H1 (cell line): Measurements from ENCODE around the gene PITPNM1. TPM values are rescaled to one million over a fixed set of nuclear protein-coding genes. Genes with fewer than 3 reads are reported as not detected.

Experiments used
- CTCF ChIA-PET: fragments of 300-600 bp; sonication (Branson Sonifier 250); formaldehyde crosslinking; loops from one replicate; lab custom pipeline; 2021; ENCODE audit not compliant: partially characterized antibody; lab: Charles Lee
- POLR2A ChIA-PET: fragments of 300-600 bp; sonication (Branson Sonifier 250); formaldehyde crosslinking; loops from one replicate; lab custom pipeline; 2021; ENCODE audit warnings: inconsistent platforms; ENCODE audit not compliant: partially characterized antibody; lab: Charles Lee
- DNase-seq, 2 experiments: peaks; one replicate each; pipeline versions ENCODE4 v3.0.0 to v3.0.0-alpha.2; 2010 to 2022; ENCODE audit warnings: low spot score in 2 of 2, low read depth in 1 of 2, mixed read lengths in 1 of 2
- FAIRE-seq: peaks from 2 replicates; lab custom pipeline; 2011; peaks lifted over from hg19 to GRCh38; lab: Jason Lieb, UNC
- H2AFZ ChIP-seq: 2 replicates; pipeline ENCODE4 v1.8.1; 2012; ENCODE audit warnings: low read length, inconsistent platforms
- H2AK5ac ChIP-seq: 2 replicates; pipeline ENCODE4 v1.6.1; 2013; ENCODE audit warnings: low read depth, low read length
- H2BK120ac ChIP-seq: replicated peaks from 2 replicates; pipeline ENCODE3; 2013; ENCODE audit warnings: low read depth, low read length, inconsistent platforms
- H2BK12ac ChIP-seq: 2 replicates; pipeline ENCODE4 v1.6.1; 2013; ENCODE audit warnings: low read depth, low read length
- H2BK15ac ChIP-seq: 2 replicates; pipeline ENCODE4 v1.6.1; 2013; ENCODE audit warnings: low read length
- H2BK20ac ChIP-seq: 2 replicates; pipeline ENCODE4 v1.6.1; 2013; ENCODE audit warnings: low read length
- H2BK5ac ChIP-seq: 2 replicates; pipeline ENCODE4 v1.6.1; 2013; ENCODE audit warnings: low read depth, low read length
- H3K14ac ChIP-seq: 2 replicates; pipeline ENCODE4 v1.6.1; 2013; ENCODE audit warnings: inconsistent platforms; ENCODE audit not compliant: insufficient read length
- H3K18ac ChIP-seq: 2 replicates; pipeline ENCODE4 v1.6.1; 2013; ENCODE audit warnings: low read length; ENCODE audit errors: extremely low read depth
- H3K23ac ChIP-seq: 2 replicates; pipeline ENCODE4 v1.6.1; 2013; ENCODE audit warnings: inconsistent platforms; ENCODE audit not compliant: insufficient read length
- H3K23me2 ChIP-seq: 2 replicates; pipeline ENCODE4 v1.6.1; 2013; ENCODE audit warnings: low read depth, low read length
- H3K27ac ChIP-seq: 2 replicates; pipeline ENCODE4 v1.6.1; 2011; ENCODE audit warnings: low read depth, low read length, inconsistent platforms
- H3K27me3 ChIP-seq, 4 experiments: replicated peaks in 1 of 4; 1 replicate in 1 of 4; 2 replicates in 3 of 4; pipeline versions ENCODE4 v1.6.1 to v1.8.1; 2011 to 2013; ENCODE audit warnings: low read length in 3 of 4, mild to moderate bottlenecking in 3 of 4, inconsistent platforms in 2 of 4, mixed read lengths in 2 of 4, moderate library complexity in 1 of 4; ENCODE audit not compliant: control insufficient read depth in 3 of 4, insufficient read depth in 3 of 4; ENCODE audit errors: extremely low read depth in 1 of 4
- H3K36me3 ChIP-seq, 4 experiments: 2 replicates each; pipeline versions ENCODE4 v1.6.1 to v1.8.1; 2011 to 2013; ENCODE audit warnings: mild to moderate bottlenecking in 4 of 4, low read length in 3 of 4, moderate library complexity in 2 of 4, control low read depth in 1 of 4, inconsistent platforms in 1 of 4; ENCODE audit not compliant: insufficient read depth in 4 of 4, control insufficient read depth in 2 of 4
- H3K4ac ChIP-seq: replicated peaks from 2 replicates; pipeline ENCODE3; 2013; ENCODE audit warnings: low read length, low read depth, mixed read lengths, inconsistent platforms; ENCODE audit not compliant: insufficient read length
- H3K4me1 ChIP-seq, 4 experiments: replicated peaks in 1 of 4; 1 replicate in 1 of 4; 2 replicates in 3 of 4; pipeline versions ENCODE4 v1.6.1 to v1.8.1; 2011 to 2013; ENCODE audit warnings: low read length in 3 of 4, inconsistent platforms in 2 of 4, mixed read lengths in 1 of 4; ENCODE audit not compliant: insufficient read depth in 4 of 4, control insufficient read depth in 3 of 4
- H3K4me2 ChIP-seq, 2 experiments: 2 replicates each; pipeline versions ENCODE4 v1.6.1 to v1.8.1; 2011 to 2013; ENCODE audit warnings: low read depth in 2 of 2, low read length in 2 of 2, control low read depth in 1 of 2, inconsistent platforms in 1 of 2, mild to moderate bottlenecking in 1 of 2; ENCODE audit not compliant: insufficient read depth in 1 of 2
- H3K4me3 ChIP-seq, 4 experiments: fragments of 200-600, 300-600 bp in 1 of 4; sonication (generic), shearing (Covaris generic), sonication (Bioruptor Twin) in 1 of 4; 2 replicates each; pipeline versions ENCODE4 v1.5.1 to v1.8.1; 2011 to 2016; ENCODE audit warnings: low read length in 4 of 4, low read depth in 3 of 4, control low read depth in 2 of 4, inconsistent platforms in 2 of 4, mild to moderate bottlenecking in 2 of 4, mixed read lengths in 1 of 4, moderate library complexity in 1 of 4; ENCODE audit not compliant: insufficient read depth in 2 of 4; ENCODE audit errors: extremely low read depth in 1 of 4
- H3K56ac ChIP-seq: replicated peaks from 2 replicates; pipeline ENCODE3; 2013; ENCODE audit warnings: low read depth, mild to moderate bottlenecking, mixed read lengths, low read length, inconsistent platforms; ENCODE audit not compliant: insufficient read length
- H3K79me1 ChIP-seq: 2 replicates; pipeline ENCODE4 v1.6.1; 2013; ENCODE audit warnings: low read depth, low read length, control low read depth
- H3K79me2 ChIP-seq, 2 experiments: 2 replicates each; pipeline versions ENCODE4 v1.6.1 to v1.8.1; 2012 to 2013; ENCODE audit warnings: low read length in 2 of 2, mild to moderate bottlenecking in 2 of 2, inconsistent platforms in 1 of 2; ENCODE audit not compliant: insufficient read depth in 2 of 2, control insufficient read depth in 1 of 2
- H3K9ac ChIP-seq, 4 experiments: replicated peaks in 1 of 4; 1 replicate in 1 of 4; 2 replicates in 3 of 4; pipeline versions ENCODE4 v1.6.1 to v1.8.1; 2011 to 2013; ENCODE audit warnings: low read depth in 3 of 4, low read length in 3 of 4, control low read depth in 2 of 4, mild to moderate bottlenecking in 2 of 4, moderate library complexity in 2 of 4, inconsistent platforms in 1 of 4; ENCODE audit errors: extremely low read depth in 1 of 4
- H3K9me3 ChIP-seq, 2 experiments: 2 replicates each; pipeline versions ENCODE4 v1.6.1 to v1.8.1; 2012 to 2013; ENCODE audit warnings: mild to moderate bottlenecking in 2 of 2, moderate library complexity in 2 of 2, control low read depth in 1 of 2, inconsistent platforms in 1 of 2, low read depth in 1 of 2, low read length in 1 of 2, mixed read lengths in 1 of 2; ENCODE audit not compliant: insufficient read depth in 2 of 2
- H4K20me1 ChIP-seq, 2 experiments: replicated peaks in 1 of 2; 2 replicates each; pipeline versions ENCODE3 to v1.8.1; 2011 to 2013; ENCODE audit warnings: inconsistent platforms in 2 of 2, low read length in 2 of 2, mild to moderate bottlenecking in 1 of 2; ENCODE audit not compliant: insufficient read depth in 2 of 2, control insufficient read depth in 1 of 2
- H4K5ac ChIP-seq: 2 replicates; pipeline ENCODE4 v1.6.1; 2013; ENCODE audit warnings: low read length, low read depth, mixed read lengths, inconsistent platforms; ENCODE audit not compliant: insufficient read length
- H4K8ac ChIP-seq: 2 replicates; pipeline ENCODE4 v1.8.0; 2013; ENCODE audit warnings: mild to moderate bottlenecking, moderate library complexity, low read length, inconsistent platforms; ENCODE audit not compliant: insufficient read depth; ENCODE audit errors: extremely low read depth
- H4K91ac ChIP-seq: replicated peaks from 2 replicates; pipeline ENCODE3; 2013; ENCODE audit warnings: low read length, mixed read lengths, inconsistent platforms; ENCODE audit not compliant: insufficient read length
- WGBS, 2 experiments: shearing (Covaris generic) in 1 of 2; methylation state at CpG; one replicate each; pipeline versions ENCODE4 v1.1.6 to v1.1.7; 2013 to 2015; ENCODE audit warnings: low lambda C conversion rate in 2 of 2, mixed read lengths in 2 of 2, inconsistent platforms in 1 of 2, low coverage in 1 of 2, missing lambda C conversion rate in 1 of 2; ENCODE audit not compliant: insufficient replicate concordance in 2 of 2, insufficient coverage in 1 of 2, insufficient read length in 1 of 2; ENCODE audit errors: extremely low coverage in 1 of 2, missing lambda C conversion rate in 1 of 2; 5-methylcytosine and 5-hydroxymethylcytosine counted together
- polyA plus RNA-seq, 7 experiments: library from polyadenylated mRNA; depleted of rRNA in 3 of 7; stranded (reverse) in 5 of 7; unstranded in 2 of 7; fragments of >200 nt in 5 of 7; fragments of 200-250 nt in 2 of 7; gene quantifications; 1 replicate in 5 of 7; 2 replicates in 1 of 7; 4 replicates in 1 of 7; pipeline versions ENCODE4 v1.2.1 to v1.2.3, GENCODE V29; 2011 to 2013; ENCODE audit warnings: missing spikeins in 2 of 7, mixed read lengths in 2 of 7
- total RNA-seq: library from RNA; stranded (reverse); fragmentation: NEBNext Ultra II Directional; extraction: Animal tissue kit (Norgen Biotek cat#: 25700); gene quantifications from 2 replicates; pipeline ENCODE4 v1.2.1, GENCODE V29; 2021

Gene PITPNM1
- total and polyA plus RNA-seq, 2 of the 8 experiments (the other 6 are each of a cell fraction or from before 2014, with no cell fraction given), result 27.2 to 52.7 TPM

- no peak overlapping the region for H3K18ac ChIP-seq
- H2AK5ac ChIP-seq, result no peak overlapping the region
- H3K23ac ChIP-seq, result no peak overlapping the region
- H3K4me1 ChIP-seq, result peaks cover 0 to 10% (median 0%) of the 10 kb centered on the region in 4 experiments; a peak in 2 of 7 replicates
- H3K79me1 ChIP-seq, result no peaks in the 10 kb centered on the region
- H2AFZ ChIP-seq, result no peak overlapping the region
- WGBS, 2 experiments, result 95% methylated on average over 43 of the region's 65 CpGs; no CpG with 5 or more reads in 1 of the 2 experiments
- no peak overlapping the region for H2BK20ac ChIP-seq
- no peak overlapping the region for H3K27ac ChIP-seq
- ChIA-PET CTCF (interaction anchor here (0.6 to 1.1 kb wide), 4 partner anchors 9 to 119 kb away, joined by 3 to 4 read pairs (median 3); no protein-coding TSS in a partner anchor), POLR2A (interaction anchor here (1.0 to 1.9 kb wide), 6 partner anchors 25 to 90 kb away, joined by 3 to 5 read pairs (median 4); partner anchors contain the start of genes TBC1D10C and TMEM134)
- H2BK12ac ChIP-seq, result no peak overlapping the region
- H2BK120ac ChIP-seq, result no peak overlapping the region
- H2BK15ac ChIP-seq, result no peak overlapping the region
- peaks cover 2 to 25% (median 13%) of the 10 kb centered on the region in 4 experiments; a peak in 6 of 8 replicates for H3K36me3 ChIP-seq
- FAIRE-seq (no peak), DNase-seq (no peak)
- H3K14ac ChIP-seq, result no peak overlapping the region
- H3K56ac ChIP-seq, result no peak overlapping the region
- no peak overlapping the region for H4K91ac ChIP-seq
- H3K79me2 ChIP-seq, result no peaks in the 10 kb centered on the region
- H3K9me3 ChIP-seq, result no peaks in the 10 kb centered on the region
- H2BK5ac ChIP-seq, result no peak overlapping the region
- no peaks in the 10 kb centered on the region; a peak in 1 of 7 replicates for H3K27me3 ChIP-seq
- no peak overlapping the region for H4K5ac ChIP-seq
- H4K20me1 ChIP-seq, result peaks cover 0 to 14% of the 10 kb centered on the region in 2 experiments
- no peak overlapping the region for H3K4me3 ChIP-seq
- no peaks in the 10 kb centered on the region for H3K23me2 ChIP-seq
- H3K9ac ChIP-seq, result no peak overlapping the region
- H4K8ac ChIP-seq, result no peak overlapping the region
- H3K4me2 ChIP-seq, result no peak overlapping the region
- no peak overlapping the region for H3K4ac ChIP-seq
Observed at GRCh38 chr11:67493548-67494370, 11.4 kb downstream of the PITPNM1 start.
